Measurements from ENCODE around the gene EID2. TPM values are rescaled to one million over a fixed set of nuclear protein-coding genes. Genes with fewer than 3 reads are reported as not detected.

Gene EID2
- total RNA-seq, 1 experiment from 2014 or later: 8.5 TPM

- no peak overlapping the region for H3K4me3 Mint-ChIP-seq (ENCODE audit: unreplicated experiment)
- ChIA-PET CTCF (interaction anchor here (0.7 to 1.6 kb wide), 3 partner anchors 18 to 53 kb away, joined by 3 read pairs; no protein-coding TSS in a partner anchor), POLR2A (interaction anchor here (0.6 kb wide), 1 partner anchor 1401 kb away, joined by 5 read pairs; no protein-coding TSS in a partner anchor)
- no peak for TF ChIP-seq CTCF (IDR thresholded peaks at IDR 0.05; ENCODE audit: unreplicated experiment)
- no peaks in the 10 kb centered on the region for H3K9me3 Mint-ChIP-seq (ENCODE audit: unreplicated experiment)
- peaks cover 2% of the 10 kb centered on the region for H3K27me3 Mint-ChIP-seq (ENCODE audit: insufficient read depth, unreplicated experiment)
- intact Hi-C loops (cut with micrococcal nuclease): no loop called here
- H3K27ac Mint-ChIP-seq (ENCODE audit: low read depth, unreplicated experiment): no peak overlapping the region
- peaks cover 7% of the 10 kb centered on the region for H3K4me1 Mint-ChIP-seq (ENCODE audit: insufficient read depth, unreplicated experiment)
- no TSS peak for BruUV-seq (replicated peaks)
- peaks cover 48% of the 10 kb centered on the region for H3K36me3 Mint-ChIP-seq (ENCODE audit: insufficient read depth, unreplicated experiment)
- no peak for DNase-seq (ENCODE audit: unreplicated experiment)
These were observed 47.2 kb downstream of the EID2 start for GRCh38 chr19:39492788-39493187.

GRCh38 chr19:39492225-39492624 lies 47.7 kb downstream of the EID2 start:
- CTCF ChIA-PET: interaction anchor here (0.7 to 1.6 kb wide), 3 partner anchors 18 to 52 kb away, joined by 3 read pairs; no protein-coding TSS in a partner anchor
- peaks cover 51% of the 10 kb centered on the region for H3K36me3 Mint-ChIP-seq (ENCODE audit: insufficient read depth, unreplicated experiment)
- intact Hi-C loops (cut with micrococcal nuclease): no loop called here

GRCh38 chr19:39489756-39490155 lies 50.2 kb downstream of the EID2 start:
- Mint-ChIP-seq H3K4me1 (ENCODE audit: insufficient read depth, unreplicated experiment) (peaks cover 7% of the 10 kb centered on the region), H3K36me3 (ENCODE audit: insufficient read depth, unreplicated experiment) (peaks cover 62% of the 10 kb centered on the region), H3K9me3 (ENCODE audit: unreplicated experiment) (no peaks in the 10 kb centered on the region), H3K27ac (ENCODE audit: low read depth, unreplicated experiment) (no peak overlapping the region), H3K4me3 (ENCODE audit: unreplicated experiment) (no peak overlapping the region), H3K27me3 (ENCODE audit: insufficient read depth, unreplicated experiment) (no peaks in the 10 kb centered on the region)
- DNase-seq (ENCODE audit: unreplicated experiment): no peak
- no TSS peak for BruUV-seq (replicated peaks)
- CTCF ChIA-PET: interaction anchor here (0.6 to 1.0 kb wide), 4 partner anchors 13 to 61 kb away, joined by 3 to 4 read pairs (median 3); no protein-coding TSS in a partner anchor
- intact Hi-C loops (cut with micrococcal nuclease): no loop called here
- POLR2A ChIA-PET: interaction anchor here (0.6 to 0.8 kb wide), 2 partner anchors 99 to 173 kb away, joined by 3 read pairs; partner anchors contain the start of genes MED29 and PAF1
- no peak for TF ChIP-seq CTCF (IDR thresholded peaks at IDR 0.05; ENCODE audit: unreplicated experiment)

More at GRCh38 chr19:39492225-39492624, 47.7 kb downstream of the EID2 start:
- BruUV-seq (replicated peaks): no TSS peak
- no peaks in the 10 kb centered on the region for H3K9me3 Mint-ChIP-seq (ENCODE audit: unreplicated experiment)
- H3K27me3 Mint-ChIP-seq (ENCODE audit: insufficient read depth, unreplicated experiment): no peaks in the 10 kb centered on the region
- H3K27ac Mint-ChIP-seq (ENCODE audit: low read depth, unreplicated experiment): no peak overlapping the region
- POLR2A ChIA-PET: interaction anchor here (0.6 to 1.0 kb wide), 3 partner anchors 41 to 1401 kb away, joined by 3 to 5 read pairs (median 5); no protein-coding TSS in a partner anchor
- peaks cover 7% of the 10 kb centered on the region for H3K4me1 Mint-ChIP-seq (ENCODE audit: insufficient read depth, unreplicated experiment)
- no peak overlapping the region for H3K4me3 Mint-ChIP-seq (ENCODE audit: unreplicated experiment)
- no peak for DNase-seq (ENCODE audit: unreplicated experiment)
- TF ChIP-seq CTCF (IDR thresholded peaks at IDR 0.05; ENCODE audit: unreplicated experiment): no peak

Other genes starting within 250 kb of the EID2 start
- not detected in 2 replicates for gene IFNL1, start 243.8 kb downstream of the EID2 start, total RNA-seq (2022)
- gene LRFN1, start 219.3 kb downstream of the EID2 start, total RNA-seq (2022): 0.16 TPM in 1 of 2 replicates, not detected in the other
- gene GMFG, start 204.1 kb downstream of the EID2 start, total RNA-seq (2022): not detected in 2 replicates
- 65.4 and 94.2 TPM in 2 replicates for gene SAMD4B, start 197.7 kb downstream of the EID2 start, total RNA-seq (2022)
- 47.0 and 48.5 TPM in 2 replicates for gene PAF1, start 149.1 kb downstream of the EID2 start, total RNA-seq (2022)
- 24.3 and 31.7 TPM in 2 replicates for gene MED29, start 148.8 kb downstream of the EID2 start, total RNA-seq (2022)
- gene ZFP36, start 133.3 kb downstream of the EID2 start, total RNA-seq (2022): 83.7 and 98.4 TPM in 2 replicates
- 19.2 and 19.6 TPM in 2 replicates for gene PLEKHG2, start 127.5 kb downstream of the EID2 start, total RNA-seq (2022)
- gene RPS16, start 104.2 kb downstream of the EID2 start, total RNA-seq (2022): 2,837 and 2,909 TPM in 2 replicates
- 122 and 165 TPM in 2 replicates for gene SUPT5H, start 94.6 kb downstream of the EID2 start, total RNA-seq (2022)
- gene TIMM50, start 59.3 kb downstream of the EID2 start, total RNA-seq (2022): 71.2 and 94.2 TPM in 2 replicates
- 0.56 and 0.68 TPM in 2 replicates for gene DLL3, start 41.2 kb downstream of the EID2 start, total RNA-seq (2022)
- gene SELENOV, start 25.0 kb downstream of the EID2 start, total RNA-seq (2022): not detected in 2 replicates
- 2.0 and 3.3 TPM in 2 replicates for gene EID2B, start 7.3 kb downstream of the EID2 start, total RNA-seq (2022)
- not detected in 2 replicates for gene LGALS13, start 62.4 kb upstream of the EID2 start, total RNA-seq (2022)
- not detected in 2 replicates for gene LGALS16, start 115.8 kb upstream of the EID2 start, total RNA-seq (2022)
- not detected in 2 replicates for gene LGALS14, start 164.3 kb upstream of the EID2 start, total RNA-seq (2022)
- not detected in 2 replicates for gene CLC, start 197.9 kb upstream of the EID2 start, total RNA-seq (2022)
- gene LEUTX, start 238.7 kb upstream of the EID2 start, total RNA-seq (2022): not detected in 2 replicates

Measured in MCF 10A (cell line).